HG02981 (cell line): ENCODE data around the gene MCTS1.
"Not testable (repeated sequence)": the region's sequence is repeated elsewhere in the genome, so short reads cannot be mapped to it uniquely, and the experiment has no call there.

Experiments
- ATAC-seq: cut with Tn5 transposase; IDR thresholded peaks from one replicate; pipeline ENCODE4 v1.9.1; 2021; ENCODE audit warnings: mild to moderate bottlenecking, moderate library complexity; ENCODE audit not compliant: unreplicated experiment

Gene MCTS1

DNA sequence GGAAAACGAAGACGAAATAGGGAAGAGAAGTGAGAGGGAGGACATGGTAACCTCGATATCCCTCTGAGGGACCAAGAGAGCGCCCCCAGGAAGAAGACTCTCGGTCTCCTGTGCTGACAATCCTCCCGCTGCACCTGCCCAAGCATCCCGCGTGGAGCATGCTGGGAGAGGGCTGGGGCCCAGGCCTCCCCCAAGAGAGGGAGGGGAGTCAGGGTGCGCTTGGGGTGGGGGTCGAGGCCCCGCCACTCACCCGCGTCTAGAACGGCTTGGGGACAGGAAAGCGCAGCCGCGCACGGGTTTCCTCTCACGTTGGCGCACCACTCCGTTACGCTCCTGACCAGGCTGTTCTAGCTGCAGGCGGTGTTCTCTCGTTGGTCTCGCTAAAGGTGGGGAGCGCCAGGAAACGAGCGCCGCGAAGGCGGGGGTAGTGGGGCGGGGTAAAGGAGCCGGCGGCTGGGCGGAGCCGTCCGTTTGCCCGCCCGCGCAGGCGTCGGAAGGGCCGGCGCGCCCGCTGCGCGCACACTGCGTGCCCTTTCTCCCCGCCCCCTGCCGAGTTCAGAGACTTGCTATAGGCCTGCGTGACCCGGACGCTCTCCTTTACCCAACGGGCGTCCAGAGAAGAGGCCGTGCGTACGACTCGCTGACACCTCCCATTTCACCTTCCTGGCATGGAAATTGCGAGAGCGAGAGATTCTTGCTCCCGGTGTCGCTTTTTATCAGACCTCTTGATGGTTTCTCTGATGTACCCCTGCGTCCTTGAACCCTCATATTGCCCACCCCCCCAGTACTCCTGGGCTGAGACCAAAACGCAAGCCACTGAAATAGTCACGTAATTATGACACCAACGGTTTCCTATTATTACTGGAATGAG, 26.0 kb downstream of the MCTS1 start, which contains the start of gene C1GALT1C1:
TSS of gene C1GALT1C1 (minus strand) at position 388 of the 871 bp plus-strand sequence. CDS start 2,888 bp downstream, outside the sequence.
- peak; percentile 95 for ATAC-seq

GRCh38 chrX:120638619-120639018, 34.7 kb downstream of the MCTS1 start:
- no peak for ATAC-seq

GRCh38 chrX:120642871-120643270, 39.0 kb downstream of the MCTS1 start:
- no peak for ATAC-seq

- no peak for ATAC-seq
Observed at GRCh38 chrX:120647127-120647526, 43.2 kb downstream of the MCTS1 start.

GRCh38 chrX:120652256-120652655, 48.4 kb downstream of the MCTS1 start:
- not testable (repeated sequence) for ATAC-seq

GRCh38 chrX:120653000-120653399, 49.1 kb downstream of the MCTS1 start:
- ATAC-seq, result no peak

DNA sequence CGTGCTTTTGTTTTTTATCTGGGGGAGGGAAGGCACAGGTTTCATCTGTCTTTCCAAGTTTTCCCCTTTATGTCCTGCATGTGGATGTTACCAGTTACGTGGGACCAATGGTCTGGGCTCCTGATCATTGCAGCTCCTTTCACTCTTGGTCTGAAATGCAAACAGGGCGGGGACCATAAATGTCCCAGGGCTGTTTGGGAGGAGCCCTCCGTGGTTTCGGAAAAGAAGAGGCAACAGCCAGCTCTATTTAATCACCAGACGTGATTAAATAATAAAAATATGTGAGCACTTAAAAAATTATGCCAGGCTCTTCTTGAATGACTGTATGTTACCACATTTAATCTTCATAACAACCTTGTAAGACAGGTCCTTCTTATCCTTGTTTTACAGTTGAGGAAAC, 56.7 kb downstream of the MCTS1 start:
- no peak for ATAC-seq
